ENCODE results near the gene SLC15A5.

DNA sequence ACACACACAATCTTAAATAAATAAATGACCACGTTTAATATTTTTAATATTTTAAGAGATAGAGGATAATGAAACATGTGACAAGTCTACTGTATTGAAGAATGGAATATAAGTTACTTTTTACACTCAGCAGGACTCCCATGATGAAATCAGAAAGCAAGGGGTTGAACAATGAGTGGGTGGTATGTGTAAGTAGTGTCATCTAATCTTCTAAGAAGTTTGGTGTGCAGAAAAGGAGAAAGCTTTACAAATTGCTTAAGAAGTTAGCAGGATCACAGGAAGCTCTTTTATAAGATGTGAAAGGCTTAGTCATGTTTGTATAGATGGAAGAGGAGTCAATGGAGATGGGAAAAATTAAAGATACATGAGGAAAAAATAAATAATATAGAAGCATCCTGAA lies 47.8 kb downstream of the SLC15A5 start:
- no peak for TF ChIP-seq POLR2A (IDR thresholded peaks at IDR 0.05)
- TF ChIP-seq, protein P1, sequence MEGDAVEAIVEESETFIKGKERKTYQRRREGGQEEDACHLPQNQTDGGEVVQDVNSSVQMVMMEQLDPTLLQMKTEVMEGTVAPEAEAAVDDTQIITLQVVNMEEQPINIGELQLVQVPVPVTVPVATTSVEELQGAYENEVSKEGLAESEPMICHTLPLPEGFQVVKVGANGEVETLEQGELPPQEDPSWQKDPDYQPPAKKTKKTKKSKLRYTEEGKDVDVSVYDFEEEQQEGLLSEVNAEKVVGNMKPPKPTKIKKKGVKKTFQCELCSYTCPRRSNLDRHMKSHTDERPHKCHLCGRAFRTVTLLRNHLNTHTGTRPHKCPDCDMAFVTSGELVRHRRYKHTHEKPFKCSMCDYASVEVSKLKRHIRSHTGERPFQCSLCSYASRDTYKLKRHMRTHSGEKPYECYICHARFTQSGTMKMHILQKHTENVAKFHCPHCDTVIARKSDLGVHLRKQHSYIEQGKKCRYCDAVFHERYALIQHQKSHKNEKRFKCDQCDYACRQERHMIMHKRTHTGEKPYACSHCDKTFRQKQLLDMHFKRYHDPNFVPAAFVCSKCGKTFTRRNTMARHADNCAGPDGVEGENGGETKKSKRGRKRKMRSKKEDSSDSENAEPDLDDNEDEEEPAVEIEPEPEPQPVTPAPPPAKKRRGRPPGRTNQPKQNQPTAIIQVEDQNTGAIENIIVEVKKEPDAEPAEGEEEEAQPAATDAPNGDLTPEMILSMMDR (IDR thresholded peaks at IDR 0.05) = no peak
- no peak for TF ChIP-seq POLR2AphosphoS5 (IDR thresholded peaks at IDR 0.05)
